ENCODE measurements around the gene STPG1. TPM values are rescaled to one million over a fixed set of nuclear protein-coding genes. Genes with fewer than 3 reads are reported as not detected.

Gene STPG1
- polyA plus RNA-seq, 1 donor from 2014 or later = 0.89 TPM

- no peak overlapping the region for H3K9ac ChIP-seq (ENCODE audit: low read length)
- peak overlapping the region; percentile 58 for H3K4me3 ChIP-seq (ENCODE audit: low read length)
- no peak overlapping the region for H2AFZ ChIP-seq (ENCODE audit: low read depth, low read length)
- H3K27ac ChIP-seq (ENCODE audit: low read length) = no peak overlapping the region
- H3K4me2 ChIP-seq (ENCODE audit: low read length) = no peak overlapping the region
- H4K20me1 ChIP-seq (ENCODE audit: insufficient read depth) = no peaks in the 10 kb centered on the region
- H3F3A ChIP-seq (ENCODE audit: insufficient read depth, low read length, poor library complexity, severe bottlenecking) = no peaks in the 10 kb centered on the region
- H3K79me2 ChIP-seq (replicated peaks; ENCODE audit: insufficient read depth, low read length) = no peaks in the 10 kb centered on the region
- no peaks in the 10 kb centered on the region for H3K9me3 ChIP-seq (ENCODE audit: low read length)
- TF ChIP-seq EZH2 (IDR thresholded peaks at IDR 0.05; ENCODE audit: borderline replicate concordance, insufficient read depth, low read length, poor library complexity, severe bottlenecking) (peak; percentile 53), MXI1 (conservative IDR thresholded peaks at IDR 0.05; ENCODE audit: poor library complexity, severe bottlenecking) (no peak)
- H3K27me3 ChIP-seq (ENCODE audit: insufficient read depth, low read depth, low read length) = peaks cover 64% of the 10 kb centered on the region
- H3K9me2 ChIP-seq (ENCODE audit: insufficient read depth, low read length) = no peaks in the 10 kb centered on the region
- H3K36me3 ChIP-seq (ENCODE audit: insufficient read depth, low read length) = no peaks in the 10 kb centered on the region
These were observed 91.7 kb downstream of the STPG1 start for GRCh38 chr1:24321697-24322469.

- Histone ChIP-seq H2AFZ (ENCODE audit: low read depth, low read length) (no peak overlapping the region), H3K9me3 (ENCODE audit: low read length) (no peaks in the 10 kb centered on the region), H3K27ac (ENCODE audit: low read length) (no peak overlapping the region), H4K20me1 (ENCODE audit: insufficient read depth) (no peaks in the 10 kb centered on the region), H3K9ac (ENCODE audit: low read length) (no peak overlapping the region), H3K4me3 (ENCODE audit: low read length) (no peak overlapping the region), H3K4me2 (ENCODE audit: low read length) (no peak overlapping the region), H3K27me3 (ENCODE audit: insufficient read depth, low read depth, low read length) (peaks cover 64% of the 10 kb centered on the region), H3F3A (ENCODE audit: insufficient read depth, low read length, poor library complexity, severe bottlenecking) (no peaks in the 10 kb centered on the region), H3K36me3 (ENCODE audit: insufficient read depth, low read length) (no peaks in the 10 kb centered on the region), H3K79me2 (replicated peaks; ENCODE audit: insufficient read depth, low read length) (no peaks in the 10 kb centered on the region), H3K9me2 (ENCODE audit: insufficient read depth, low read length) (no peaks in the 10 kb centered on the region)
- TF ChIP-seq SMC3 (conservative IDR thresholded peaks at IDR 0.05; ENCODE audit: poor library complexity) (no peak), CTCF (IDR thresholded peaks at IDR 0.05; ENCODE audit: poor library complexity, severe bottlenecking) (no peak), EZH2 (IDR thresholded peaks at IDR 0.05; ENCODE audit: borderline replicate concordance, insufficient read depth, low read length, poor library complexity, severe bottlenecking) (no peak), POLR2AphosphoS5 (IDR thresholded peaks at IDR 0.05) (no peak), EP300 (conservative IDR thresholded peaks at IDR 0.05; ENCODE audit: poor library complexity, severe bottlenecking) (no peak), TAF1 (IDR thresholded peaks at IDR 0.05; ENCODE audit: low read depth) (no peak), REST (IDR thresholded peaks at IDR 0.05; ENCODE audit: borderline replicate concordance) (no peak), RAD21 (conservative IDR thresholded peaks at IDR 0.05) (no peak), MXI1 (conservative IDR thresholded peaks at IDR 0.05; ENCODE audit: poor library complexity, severe bottlenecking) (no peak)
These were observed 92.5 kb downstream of the STPG1 start for GRCh38 chr1:24321126-24321525.

Measured in neural cell (in vitro differentiated cells).